IgD-negative memory B cell (primary cell): Measurements from ENCODE around the gene SLC6A18. TPM values are rescaled to one million over a fixed set of nuclear protein-coding genes. Genes with fewer than 3 reads are reported as not detected.

Experiments used
- H3K27ac Mint-ChIP-seq, 3 donors: one replicate each; pipeline ENCODE4 v1.8.0; 2020 to 2022; ENCODE audit warnings: mild to moderate bottlenecking in 3 of 3, mixed read lengths in 3 of 3, moderate library complexity in 1 of 3
- H3K27me3 Mint-ChIP-seq: one replicate; pipeline ENCODE4 v1.8.0; 2021; ENCODE audit warnings: mixed read lengths
- H3K36me3 Mint-ChIP-seq: one replicate; pipeline ENCODE4 v1.8.0; 2020; ENCODE audit warnings: mild to moderate bottlenecking, mixed read lengths
- H3K4me1 Mint-ChIP-seq, 3 donors: one replicate each; pipeline ENCODE4 v1.8.0; 2020 to 2022; ENCODE audit warnings: mixed read lengths in 3 of 3, mild to moderate bottlenecking in 1 of 3
- H3K4me3 Mint-ChIP-seq, 4 donors: one replicate each; pipeline ENCODE4 v1.8.0; 2020 to 2022; ENCODE audit warnings: mild to moderate bottlenecking in 4 of 4, mixed read lengths in 4 of 4, moderate library complexity in 3 of 4
- H3K9me3 Mint-ChIP-seq, 3 donors: one replicate each; pipeline ENCODE4 v1.8.0; 2020 to 2021; ENCODE audit warnings: mixed read lengths in 3 of 3, mild to moderate bottlenecking in 1 of 3
- polyA plus RNA-seq: library from polyadenylated mRNA; unstranded; fragments of 300-500 nt; fragmentation: Illumina TruSeq; gene quantifications from one replicate; pipeline ENCODE4 v1.2.3, GENCODE V29; 2021

Gene SLC6A18
- polyA plus RNA-seq, 1 donor from 2014 or later = not detected

GRCh38 chr5:1293416-1294205 is 68.4 kb downstream of the SLC6A18 start:
- Mint-ChIP-seq H3K27me3 (peaks cover 20% of the 10 kb centered on the region), H3K9me3 (no peaks in the 10 kb centered on the region), H3K36me3 (no peaks in the 10 kb centered on the region), H3K27ac (no peak overlapping the region), H3K4me1 (peaks cover 5 to 11% (median 5%) of the 10 kb centered on the region in 3 donors), H3K4me3 (peak overlapping the region in 2 of 4 donors; percentile 27 to 48)

- H3K9me3 Mint-ChIP-seq = no peaks in the 10 kb centered on the region
- H3K27me3 Mint-ChIP-seq = peaks cover 26% of the 10 kb centered on the region
- H3K4me1 Mint-ChIP-seq = peaks cover 5 to 11% (median 5%) of the 10 kb centered on the region in 3 donors
- H3K4me3 Mint-ChIP-seq = no peak overlapping the region
- H3K27ac Mint-ChIP-seq = no peak overlapping the region
- H3K36me3 Mint-ChIP-seq = no peaks in the 10 kb centered on the region
These were observed 69.1 kb downstream of the SLC6A18 start for GRCh38 chr5:1294206-1294834.

DNA sequence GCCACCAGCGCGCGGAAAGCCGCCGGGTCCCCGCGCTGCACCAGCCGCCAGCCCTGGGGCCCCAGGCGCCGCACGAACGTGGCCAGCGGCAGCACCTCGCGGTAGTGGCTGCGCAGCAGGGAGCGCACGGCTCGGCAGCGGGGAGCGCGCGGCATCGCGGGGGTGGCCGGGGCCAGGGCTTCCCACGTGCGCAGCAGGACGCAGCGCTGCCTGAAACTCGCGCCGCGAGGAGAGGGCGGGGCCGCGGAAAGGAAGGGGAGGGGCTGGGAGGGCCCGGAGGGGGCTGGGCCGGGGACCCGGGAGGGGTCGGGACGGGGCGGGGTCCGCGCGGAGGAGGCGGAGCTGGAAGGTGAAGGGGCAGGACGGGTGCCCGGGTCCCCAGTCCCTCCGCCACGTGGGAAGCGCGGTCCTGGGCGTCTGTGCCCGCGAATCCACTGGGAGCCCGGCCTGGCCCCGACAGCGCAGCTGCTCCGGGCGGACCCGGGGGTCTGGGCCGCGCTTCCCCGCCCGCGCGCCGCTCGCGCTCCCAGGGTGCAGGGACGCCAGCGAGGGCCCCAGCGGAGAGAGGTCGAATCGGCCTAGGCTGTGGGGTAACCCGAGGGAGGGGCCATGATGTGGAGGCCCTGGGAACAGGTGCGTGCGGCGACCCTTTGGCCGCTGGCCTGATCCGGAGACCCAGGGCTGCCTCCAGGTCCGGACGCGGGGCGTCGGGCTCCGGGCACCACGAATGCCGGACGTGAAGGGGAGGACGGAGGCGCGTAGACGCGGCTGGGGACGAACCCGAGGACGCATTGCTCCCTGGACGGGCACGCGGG is 69.9 kb downstream of the SLC6A18 start, which contains the start of gene TERT:
TERT (minus strand) TSS at position 234 of the 815 bp plus-strand sequence; CDS start at position 155, 79 bp downstream.
- H3K27me3 Mint-ChIP-seq = peaks cover 26% of the 10 kb centered on the region
- H3K27ac Mint-ChIP-seq = no peak within 1 kb of the TSS
- peaks cover 5 to 13% (median 5%) of the 10 kb centered on the region in 3 donors for H3K4me1 Mint-ChIP-seq
- H3K9me3 Mint-ChIP-seq = no peaks in the 10 kb centered on the region
- no peaks in the 10 kb centered on the region for H3K36me3 Mint-ChIP-seq
- peak within 1 kb of the TSS in 2 of 4 donors; percentile 17 to 63 for H3K4me3 Mint-ChIP-seq

DNA sequence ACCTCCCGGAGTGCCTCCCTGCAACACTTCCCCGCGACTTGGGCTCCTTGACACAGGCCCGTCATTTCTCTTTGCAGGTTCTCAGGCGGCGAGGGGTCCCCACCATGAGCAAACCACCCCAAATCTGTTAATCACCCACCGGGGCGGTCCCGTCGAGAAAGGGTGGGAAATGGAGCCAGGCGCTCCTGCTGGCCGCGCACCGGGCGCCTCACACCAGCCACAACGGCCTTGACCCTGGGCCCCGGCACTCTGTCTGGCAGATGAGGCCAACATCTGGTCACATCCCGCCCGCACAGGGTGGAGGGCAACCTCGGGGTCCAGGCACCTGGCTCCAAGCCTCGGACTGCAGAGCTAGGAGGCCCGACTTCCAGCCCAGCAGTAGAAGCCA is 70.5 kb downstream of the SLC6A18 start:
- peak overlapping the region in 2 of 4 donors; percentile 17 to 63 for H3K4me3 Mint-ChIP-seq
- no peak overlapping the region for H3K27ac Mint-ChIP-seq
- no peaks in the 10 kb centered on the region for H3K9me3 Mint-ChIP-seq
- peaks cover 26% of the 10 kb centered on the region for H3K27me3 Mint-ChIP-seq
- no peaks in the 10 kb centered on the region for H3K36me3 Mint-ChIP-seq
- peaks cover 5 to 13% (median 5%) of the 10 kb centered on the region in 3 donors for H3K4me1 Mint-ChIP-seq

Other genes starting within 250 kb of the SLC6A18 start
- gene NKD2, start 216.6 kb upstream of the SLC6A18 start, polyA plus RNA-seq = not detected
- 10.9 TPM for gene SLC12A7, start 113.3 kb upstream of the SLC6A18 start, polyA plus RNA-seq
- gene SLC6A19, start 23.8 kb upstream of the SLC6A18 start, polyA plus RNA-seq = not detected
- gene TERT, start 69.7 kb downstream of the SLC6A18 start, polyA plus RNA-seq = not detected
- 25.7 TPM for gene CLPTM1L, start 119.7 kb downstream of the SLC6A18 start, polyA plus RNA-seq
- not detected for gene SLC6A3, start 220.1 kb downstream of the SLC6A18 start, polyA plus RNA-seq